Heart left ventricle (tissue), 16 donors: ENCODE measurements around the gene PTBP3. TPM values are rescaled to one million over a fixed set of nuclear protein-coding genes. Genes with fewer than 3 reads are reported as not detected.
A peak's percentile ranks its signal among the peaks of the same experiment; 100 is the strongest.
"Not testable (repeated sequence)": the region's sequence is repeated elsewhere in the genome, so short reads cannot be mapped to it uniquely, and the experiment has no call there.

Source experiments
- ATAC-seq, 4 donors: fragments of 200-7000 bp; cut with Tn5 transposase; one replicate each; pipeline ENCODE4 v1.9.1; 2020 to 2022; ENCODE audit warnings: moderate library complexity in 4 of 4, mild to moderate bottlenecking in 3 of 4, moderate number of reproducible peaks in 1 of 4
- DNase-seq, 5 donors: peaks; one replicate each; pipeline ENCODE4 v3.0.0-alpha.2; 2020
- H3K27ac ChIP-seq, 12 donors: fragments of 200-600 bp; sonication (generic) in 4 of 12; one replicate each; pipeline versions ENCODE4 v1.5.0 to v1.8.0; 2016 to 2022; ENCODE audit warnings: mild to moderate bottlenecking in 2 of 12
- H3K27me3 ChIP-seq, 9 donors: fragments of 200-600 bp; sonication (generic) in 2 of 9; one replicate each; pipeline versions ENCODE4 v1.5.1 to v1.8.0; 2016 to 2022; ENCODE audit warnings: mild to moderate bottlenecking in 3 of 9
- H3K36me3 ChIP-seq, 9 donors: fragments of 200-600 bp; sonication (generic) in 2 of 9; one replicate each; pipeline versions ENCODE4 v1.5.0 to v1.8.0; 2018 to 2022; ENCODE audit warnings: mild to moderate bottlenecking in 2 of 9
- H3K4me1 ChIP-seq, 12 donors: fragments of 200-600 bp; sonication (generic) in 4 of 12; one replicate each; pipeline versions ENCODE4 v1.5.0 to v1.8.0; 2016 to 2022; ENCODE audit warnings: mild to moderate bottlenecking in 3 of 12
- H3K4me3 ChIP-seq, 12 donors: fragments of 200-600 bp; sonication (generic) in 4 of 12; one replicate each; pipeline versions ENCODE4 v1.5.0 to v1.8.0; 2017 to 2022; ENCODE audit warnings: mild to moderate bottlenecking in 9 of 12, moderate library complexity in 4 of 12
- H3K9me3 ChIP-seq, 12 donors: fragments of 200-600 bp; sonication (generic) in 4 of 12; one replicate each; pipeline versions ENCODE4 v1.5.0 to v1.8.0; 2016 to 2022; ENCODE audit warnings: mild to moderate bottlenecking in 1 of 12
- POLR2A ChIP-seq, 2 donors: fragments of 450-650 bp; IDR thresholded peaks; one replicate each; pipeline ENCODE4 v1.6.1; 2017; ENCODE audit warnings: antibody characterized with exemption in 2 of 2, mild to moderate bottlenecking in 2 of 2, moderate library complexity in 2 of 2
- whole genome bisulfite sequencing, 4 donors: extraction: QIAGEN DNeasy Blood & Tissue Kit in 2 of 4; methylation state at CpG; one replicate each; pipeline versions ENCODE4 v1.1.5 to v1.1.7; 2013 to 2018; 5-methylcytosine and 5-hydroxymethylcytosine counted together
- intact Hi-C, 10 donors: fragments of 100-400 bp; cut with DNase I; formaldehyde crosslinking; loops; one replicate each; pipeline versions ENCODE4 v1.11.1 to v1.14.2; 2022
- polyA plus RNA-seq, 2 donors: library from polyadenylated mRNA; stranded (reverse); fragments of 200-250 nt; gene quantifications; one replicate each; pipeline ENCODE4 v1.2.3, GENCODE V29; 2013
- total RNA-seq, 9 donors: library from RNA; depleted of rRNA in 2 of 9; stranded (reverse); fragments of >200 nt in 2 of 9; fragmentation: NEBNext Ultra II Directional in 3 of 9; extraction: Animal tissue kit (Norgen Biotek cat#: 25700) in 3 of 9; gene quantifications; one replicate each; pipeline versions ENCODE4 v1.1.0 to v1.2.4, GENCODE V29; 2016 to 2023
- TF ChIP-seq, protein P1 (sequence below), 12 donors: fragments of 200-600 bp; sonication (generic) in 4 of 12; IDR thresholded peaks; one replicate each; pipeline versions ENCODE4 v1.5.0 to v1.8.0; 2018 to 2022; ENCODE audit warnings: antibody characterized with exemption in 12 of 12, mild to moderate bottlenecking in 5 of 12
- donor health status: ischemic (EF 13 %, LVEDD 7.1; RV severe dilation, severe dysfunction).
- donor health status: healthy with polysubstance abuse.
- donor health status: DM: no; HTN: yes; CAD: no.
- donor health status: DM: no; HTN: no; CAD: no.
- donor health status: ischemic (EF 25% LVEDD 6.9; RV normal size, moderate dysfunction).
- donor health status: ischemic (EF 25% LVEDD 5.7; RV mildly dilated, moderate dysfunction).
- donor health status: healthy.
- donor health status: DM: yes; HTN: yes; CAD: no.
- donor health status: ischemic (EF 35%, LVEDD 5.7; RV mildly dilated, moderate dysfunction).
- donor health status: nonischemic (EF 11% LVEDD 7.7; RV severe dilation, severe dysfunction).
- donor health status: DM: yes; HTN: yes; CAD: no.
- donor health status: PGD.
- donor health status: ischemic (EF 29% LVEDD 5.4; RV normal size, mild dysfunction).
- donor health status: nonischemic (EF 23%, LVEDD 6.1; RV moderate dilation, normal function).

PTBP3 gene
- total and polyA plus RNA-seq, 11 donors: 2.8 to 49.0 (median 13.7) TPM

DNA sequence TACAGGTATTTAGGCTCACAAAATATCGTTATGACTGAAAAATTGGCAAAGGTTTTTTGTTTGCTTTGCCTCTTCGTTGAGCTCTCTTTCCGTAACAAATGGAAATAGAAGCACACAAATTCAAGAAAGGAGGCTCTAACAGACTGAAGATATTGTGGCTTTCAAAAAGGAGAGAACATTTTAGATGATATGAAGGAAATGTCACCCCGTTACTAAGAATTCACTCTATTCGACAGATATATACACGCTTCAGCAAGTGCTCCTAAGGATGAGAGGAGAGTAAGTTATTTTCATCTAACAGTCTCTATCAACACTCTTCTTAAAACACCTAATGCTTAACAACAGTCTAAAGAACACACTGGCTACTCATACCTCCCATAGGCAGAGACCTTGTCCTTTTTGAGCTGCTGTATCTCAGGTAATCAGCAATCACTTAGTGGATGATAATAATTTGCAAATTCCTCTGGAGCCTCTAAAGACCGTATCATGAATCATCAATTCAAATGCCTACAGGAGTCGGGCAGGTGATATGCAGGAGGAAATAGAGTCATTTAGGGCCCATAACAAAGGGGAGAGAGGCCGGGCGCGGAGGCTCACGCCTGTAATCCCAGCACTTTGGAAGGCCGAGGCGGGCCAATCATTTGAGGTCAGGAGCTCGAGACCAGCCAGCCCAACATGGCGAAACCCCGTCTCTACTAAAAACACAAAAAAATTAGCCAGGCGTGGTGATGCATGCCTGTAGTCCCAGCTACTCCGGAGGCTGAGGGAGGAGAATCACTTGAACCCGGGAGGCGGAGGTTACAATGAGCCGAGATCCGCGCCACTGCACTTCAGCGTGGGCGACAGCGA, 45.1 kb upstream of the PTBP3 start:
- ATAC-seq (no peak), DNase-seq (peak in 2 of 5 donors; percentile 44 to 57)
- Histone ChIP-seq H3K36me3 (no peaks in the 10 kb centered on the region), H3K4me3 (peak overlapping the region; percentile 47 to 99 (median 82)), H3K27me3 (no peaks in the 10 kb centered on the region), H3K9me3 (no peaks in the 10 kb centered on the region), H3K27ac (peak overlapping the region; percentile 90 to 99 (median 98)), H3K4me1 (peaks cover 0 to 51% (median 31%) of the 10 kb centered on the region in 12 donors)
- TF ChIP-seq POLR2A (IDR thresholded peaks at IDR 0.05): no peak
- TF ChIP-seq, protein P1, sequence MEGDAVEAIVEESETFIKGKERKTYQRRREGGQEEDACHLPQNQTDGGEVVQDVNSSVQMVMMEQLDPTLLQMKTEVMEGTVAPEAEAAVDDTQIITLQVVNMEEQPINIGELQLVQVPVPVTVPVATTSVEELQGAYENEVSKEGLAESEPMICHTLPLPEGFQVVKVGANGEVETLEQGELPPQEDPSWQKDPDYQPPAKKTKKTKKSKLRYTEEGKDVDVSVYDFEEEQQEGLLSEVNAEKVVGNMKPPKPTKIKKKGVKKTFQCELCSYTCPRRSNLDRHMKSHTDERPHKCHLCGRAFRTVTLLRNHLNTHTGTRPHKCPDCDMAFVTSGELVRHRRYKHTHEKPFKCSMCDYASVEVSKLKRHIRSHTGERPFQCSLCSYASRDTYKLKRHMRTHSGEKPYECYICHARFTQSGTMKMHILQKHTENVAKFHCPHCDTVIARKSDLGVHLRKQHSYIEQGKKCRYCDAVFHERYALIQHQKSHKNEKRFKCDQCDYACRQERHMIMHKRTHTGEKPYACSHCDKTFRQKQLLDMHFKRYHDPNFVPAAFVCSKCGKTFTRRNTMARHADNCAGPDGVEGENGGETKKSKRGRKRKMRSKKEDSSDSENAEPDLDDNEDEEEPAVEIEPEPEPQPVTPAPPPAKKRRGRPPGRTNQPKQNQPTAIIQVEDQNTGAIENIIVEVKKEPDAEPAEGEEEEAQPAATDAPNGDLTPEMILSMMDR (IDR thresholded peaks at IDR 0.05): no peak
- 13 to 22% (median 21%) methylated on average over 27 of the region's 27 CpGs for WGBS, 4 donors
- intact Hi-C loops: loop anchor here in 3 of 10 donors (1.0 to 10.0 kb wide), 3 partner anchors 45 to 484 kb away; partner anchors contain the start of genes PTBP3 (in 2 of the 3) and UGCG (in 1 of the 3)

DNA sequence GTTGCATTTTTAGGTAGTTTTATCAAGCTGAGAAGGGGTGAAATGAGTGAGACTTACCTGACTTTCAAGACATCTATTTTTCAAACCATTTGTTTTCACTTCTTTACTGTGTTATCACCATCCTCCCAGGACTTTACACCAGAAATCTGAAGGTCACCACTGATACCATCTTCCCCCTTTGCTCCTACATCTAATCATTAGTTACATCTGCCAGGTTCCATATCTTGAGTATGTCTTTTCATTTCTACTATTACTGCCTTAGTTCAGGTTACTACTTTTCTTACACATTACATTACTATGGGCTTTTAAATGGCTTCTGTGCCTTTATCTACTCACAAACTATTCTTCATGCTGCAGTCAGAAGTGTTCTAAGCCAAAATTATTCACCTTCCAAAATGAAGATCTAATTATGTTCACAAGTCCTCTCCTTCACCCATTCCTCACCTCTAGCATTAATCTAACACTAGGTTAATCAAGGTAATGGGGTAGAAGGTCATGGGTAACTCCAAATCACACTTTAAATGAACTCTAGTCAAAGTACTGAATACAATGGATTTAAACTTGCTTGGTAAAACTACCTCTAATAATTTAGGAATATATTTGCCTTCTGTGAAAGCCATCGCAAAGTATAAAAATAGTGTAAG, 44.4 kb upstream of the PTBP3 start:
- WGBS, 4 donors: 73 to 84% (median 77%) methylated on average over 1 of the region's 1 CpG
- ATAC-seq: no peak
- Histone ChIP-seq H3K27me3 (no peaks in the 10 kb centered on the region), H3K9me3 (no peaks in the 10 kb centered on the region), H3K36me3 (no peaks in the 10 kb centered on the region), H3K4me1 (peaks cover 0 to 45% (median 27%) of the 10 kb centered on the region in 12 donors), H3K4me3 (peak overlapping the region in 10 of 12 donors; percentile 61 to 99 (median 84)), H3K27ac (peak overlapping the region in 8 of 12 donors; percentile 97 to 99 (median 98))
- TF ChIP-seq, protein P1 (IDR thresholded peaks at IDR 0.05): no peak
- no peak for TF ChIP-seq POLR2A (IDR thresholded peaks at IDR 0.05)
- DNase-seq: no peak
- intact Hi-C loops: loop anchor here in 2 of 10 donors (2.0 to 10.0 kb wide), 2 partner anchors 45 to 483 kb away; partner anchors contain the start of genes PTBP3 (in 1 of the 2) and UGCG (in 1 of the 2)

DNA sequence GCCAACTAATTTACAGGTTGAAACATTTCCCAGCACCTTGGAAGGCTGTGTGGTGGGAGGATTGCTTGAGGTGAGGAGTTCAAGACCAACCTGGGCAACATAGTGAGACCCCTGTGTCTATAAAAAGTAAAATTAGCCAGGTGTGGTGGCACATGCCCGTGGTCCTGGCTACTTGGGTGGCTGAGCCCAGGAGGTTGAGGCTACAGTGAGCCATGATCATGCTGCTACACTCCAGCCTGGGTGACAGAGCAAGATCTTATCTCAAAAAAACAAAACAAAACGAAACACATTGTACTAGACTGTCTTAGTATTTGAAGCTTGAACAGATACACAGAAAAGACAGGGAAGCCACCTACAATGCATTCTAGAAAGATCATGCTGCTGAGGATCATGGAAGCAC, 43.7 kb upstream of the PTBP3 start:
- intact Hi-C loops: loop anchor here in 1 of 10 donors (10.0 kb wide), 1 partner anchor 482 kb away; the partner anchor contains the start of gene UGCG
- no peaks in the 10 kb centered on the region for H3K27me3 ChIP-seq
- 48 to 57% (median 52%) methylated on average over 2 of the region's 2 CpGs for WGBS, 4 donors
- no peak for ATAC-seq
- peaks cover 0 to 37% (median 22%) of the 10 kb centered on the region in 12 donors for H3K4me1 ChIP-seq
- H3K9me3 ChIP-seq: no peaks in the 10 kb centered on the region
- H3K27ac ChIP-seq: no peak overlapping the region
- peak overlapping the region in 4 of 12 donors; percentile 78 to 99 (median 90) for H3K4me3 ChIP-seq
- no peak for DNase-seq
- no peaks in the 10 kb centered on the region for H3K36me3 ChIP-seq
- TF ChIP-seq, protein P1 (IDR thresholded peaks at IDR 0.05): no peak
- TF ChIP-seq POLR2A (IDR thresholded peaks at IDR 0.05): no peak

DNA sequence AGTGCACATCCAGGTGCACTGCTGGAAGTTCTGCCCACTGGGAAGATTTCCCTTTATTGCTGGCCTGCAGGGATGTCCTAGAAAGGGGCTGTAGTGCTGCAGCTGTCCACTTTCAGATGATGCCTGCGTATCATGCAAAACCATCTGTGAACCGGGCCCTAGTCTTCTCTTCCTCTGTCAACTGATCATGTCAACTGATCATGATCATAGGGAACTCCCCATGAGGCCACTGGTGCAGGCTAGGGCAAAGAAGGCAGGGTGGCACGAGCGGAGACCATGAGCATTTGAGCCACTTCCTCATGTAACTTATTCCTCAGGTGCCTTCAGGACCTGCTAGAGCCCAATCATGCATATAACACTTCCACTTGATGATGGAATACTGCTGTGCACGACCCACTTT, 41.9 kb upstream of the PTBP3 start:
- intact Hi-C loops: loop anchor here in 1 of 10 donors (10.0 kb wide), 1 partner anchor 481 kb away; the partner anchor contains the start of gene UGCG
- WGBS, 4 donors: 85 to 98% (median 93%) methylated on average over 4 to 5 of the region's 5 CpGs

DNA sequence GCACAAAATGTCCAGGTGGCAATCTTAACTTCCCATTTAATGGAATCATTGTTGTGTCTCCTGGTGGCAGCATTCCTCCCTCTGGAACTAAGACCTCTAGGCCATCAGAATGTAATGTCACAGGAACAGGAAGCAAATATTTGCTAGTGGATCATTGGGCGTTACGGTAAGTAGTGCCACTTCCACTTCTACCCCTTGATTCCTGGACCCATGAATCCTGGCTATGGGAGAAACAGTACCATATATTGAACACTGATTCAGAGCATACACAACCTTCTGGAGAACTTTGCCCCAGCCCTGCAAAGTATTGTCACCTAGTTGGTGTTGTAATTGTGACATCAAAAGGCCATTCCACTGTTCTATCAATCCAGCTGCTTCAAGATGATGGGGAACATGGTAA, 40.8 kb upstream of the PTBP3 start:
- intact Hi-C loops: loop anchor here in 1 of 10 donors (10.0 kb wide), 1 partner anchor 479 kb away; the partner anchor contains the start of gene UGCG
- H3K27me3 ChIP-seq, ATAC-seq, H3K27ac ChIP-seq, H3K36me3 ChIP-seq, H3K4me3 ChIP-seq, DNase-seq: not testable (repeated sequence)
- 89 to 100% (median 97%) methylated on average over 2 of the region's 2 CpGs for WGBS, 4 donors
- H3K4me1 ChIP-seq: peaks cover 0 to 27% (median 17%) of the 10 kb centered on the region in 12 donors
- peaks cover 0 to 13% (median 0%) of the 10 kb centered on the region in 12 donors for H3K9me3 ChIP-seq

More for the DNA sequence above, 41.9 kb upstream of the PTBP3 start:
- DNase-seq: no peak
- H3K4me1 ChIP-seq: peaks cover 0 to 27% (median 17%) of the 10 kb centered on the region in 12 donors
- H3K27ac ChIP-seq: no peak overlapping the region
- no peaks in the 10 kb centered on the region for H3K27me3 ChIP-seq
- no peak for TF ChIP-seq POLR2A (IDR thresholded peaks at IDR 0.05)
- TF ChIP-seq, protein P1 (IDR thresholded peaks at IDR 0.05): no peak
- peaks cover 0 to 6% (median 0%) of the 10 kb centered on the region in 12 donors for H3K9me3 ChIP-seq
- H3K36me3 ChIP-seq: no peaks in the 10 kb centered on the region
- no peak for ATAC-seq
- H3K4me3 ChIP-seq: no peak overlapping the region

DNA sequence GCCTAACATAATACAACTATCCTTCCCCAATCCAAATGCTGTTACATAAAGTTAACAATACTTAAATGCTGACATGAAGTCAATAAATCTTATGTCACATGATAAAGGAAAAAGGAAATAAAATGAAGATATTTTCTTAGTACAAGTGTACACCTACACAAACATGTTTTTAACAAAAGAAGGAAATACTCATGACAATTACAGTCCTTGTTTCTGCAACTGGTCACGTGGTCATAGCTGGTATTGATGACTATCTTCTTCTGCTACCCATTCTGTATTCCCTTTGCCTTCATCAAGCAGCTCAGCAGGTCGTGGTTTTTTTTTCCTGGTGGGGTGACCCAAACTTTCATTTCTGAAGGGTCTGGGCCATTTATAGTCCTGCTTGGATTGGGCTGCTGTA, 40.2 kb upstream of the PTBP3 start:
- WGBS, 4 donors: 83 to 87% (median 84%) methylated on average over 2 of the region's 2 CpGs
- H3K4me3 ChIP-seq, H3K27me3 ChIP-seq, H3K27ac ChIP-seq, H3K36me3 ChIP-seq, ATAC-seq, DNase-seq: not testable (repeated sequence)
- Histone ChIP-seq H3K9me3 (peaks cover 0 to 13% (median 0%) of the 10 kb centered on the region in 12 donors), H3K4me1 (peaks cover 0 to 24% (median 16%) of the 10 kb centered on the region in 12 donors)
- intact Hi-C loops: loop anchor here in 1 of 10 donors (10.0 kb wide), 1 partner anchor 479 kb away; the partner anchor contains the start of gene UGCG
